SH-SY5Y (cell line): ENCODE measurements around the gene PCNX2.

Experiments used
- GATA2 ChIP-seq: IDR thresholded peaks from 2 replicates; pipeline ENCODE4 v1.6.1; 2011; ENCODE audit warnings: mild to moderate bottlenecking, low read depth, low read length
- GATA3 ChIP-seq: IDR thresholded peaks from 2 replicates; pipeline ENCODE4 v1.6.1; 2011; ENCODE audit warnings: low read depth, mild to moderate bottlenecking, low read length, moderate library complexity

DNA sequence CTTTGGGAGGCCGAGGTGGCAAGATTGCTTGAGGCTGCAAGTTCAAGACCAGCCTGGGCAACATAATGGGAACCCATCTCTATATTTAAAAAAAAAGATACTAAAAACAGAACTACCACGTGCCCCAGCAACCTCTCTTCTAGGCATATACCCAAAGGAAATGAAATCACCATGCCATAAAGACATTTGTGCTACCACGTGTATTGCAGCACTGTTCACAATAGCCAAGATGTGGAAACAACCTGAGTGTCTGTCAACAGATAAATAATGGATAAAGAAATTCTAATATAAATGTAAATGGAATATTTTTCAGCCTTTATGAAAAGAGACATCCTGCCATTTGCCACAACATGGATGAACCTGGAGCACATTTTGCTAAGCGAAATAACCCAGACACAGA, 128.6 kb downstream of the PCNX2 start:
- no peak for TF ChIP-seq GATA2
- no peak for TF ChIP-seq GATA3
